ENCODE measurements around the gene GHRH. TPM values are rescaled to one million over a fixed set of nuclear protein-coding genes. Genes with fewer than 3 reads are reported as not detected.

GHRH gene
- total RNA-seq, 1 experiment from 2014 or later: not detected

- H2BK15ac ChIP-seq (ENCODE audit: low read depth, low read length): no peak overlapping the region
- H2BK120ac ChIP-seq (ENCODE audit: low read depth, low read length, poor library complexity, severe bottlenecking): no peak overlapping the region
- H4K91ac ChIP-seq (ENCODE audit: insufficient read length, low read depth, low read length): no peak overlapping the region
- H3K18ac ChIP-seq (ENCODE audit: insufficient read length, low read depth, low read length): peak overlapping the region; percentile 41
- Mint-ChIP-seq H3K36me3 (ENCODE audit: insufficient read depth in 1 of 3, low read depth in 3 of 3) (no peaks in the 10 kb centered on the region), H3K4me3 (peak overlapping the region; percentile 56 to 57; a peak in 4 of 5 replicates), H3K9me3 (peaks cover 0 to 2% of the 10 kb centered on the region in 2 experiments; a peak in 3 of 5 replicates), H3K4me1 (peaks cover 29 to 36% of the 10 kb centered on the region in 2 experiments), H3K27me3 (ENCODE audit: low read depth) (no peaks in the 10 kb centered on the region), H3K27ac (peak overlapping the region; percentile 96 to 99 (median 98))
- no peaks in the 10 kb centered on the region for H4K20me1 ChIP-seq (ENCODE audit: control insufficient read depth, insufficient read depth, insufficient read length)
- no peak overlapping the region for H3K27ac ChIP-seq (ENCODE audit: insufficient read length, low read depth, low read length)
- H2BK12ac ChIP-seq (ENCODE audit: insufficient read length, low read depth, low read length): no peak overlapping the region
- no peaks in the 10 kb centered on the region for H3K9me3 ChIP-seq (ENCODE audit: control insufficient read depth, low read depth, low read length)
- H3K23ac ChIP-seq (ENCODE audit: insufficient read length, low read depth, low read length): no peak overlapping the region
- H3K4me1 ChIP-seq (ENCODE audit: insufficient read depth, low read length): no peaks in the 10 kb centered on the region
- no peak overlapping the region for H2AK5ac ChIP-seq (ENCODE audit: insufficient read length, low read length)
- H3K27me3 ChIP-seq (ENCODE audit: insufficient read depth, low read length): no peaks in the 10 kb centered on the region
- H3K23me2 ChIP-seq (ENCODE audit: insufficient read length, low read depth, low read length, poor library complexity, severe bottlenecking): no peaks in the 10 kb centered on the region
- no peak for TF ChIP-seq CTCF (conservative IDR thresholded peaks at IDR 0.05)
- no peak overlapping the region for H3K4ac ChIP-seq (ENCODE audit: low read depth, low read length)
- H2BK5ac ChIP-seq (ENCODE audit: insufficient read length, low read length): no peak overlapping the region
- no peak overlapping the region for H3T11ph ChIP-seq (ENCODE audit: low read length)
- H3K14ac ChIP-seq (ENCODE audit: insufficient read depth, low read length): peak overlapping the region; percentile 63; the same call in 1 of the 2 replicates
- H3K79me1 ChIP-seq (ENCODE audit: insufficient read depth, low read depth, low read length, poor library complexity, severe bottlenecking): no peaks in the 10 kb centered on the region
- no peak overlapping the region for H3K56ac ChIP-seq (ENCODE audit: insufficient read length, low read depth, low read length)
- no peak overlapping the region for H4K5ac ChIP-seq (ENCODE audit: insufficient read length, low read depth, low read length)
- H3K9ac ChIP-seq (ENCODE audit: extremely low read depth, insufficient read length, low read length): no peak overlapping the region
- H3K79me2 ChIP-seq (ENCODE audit: insufficient read depth, low read length): no peaks in the 10 kb centered on the region
- no peak overlapping the region for H2AFZ ChIP-seq (ENCODE audit: low read length)
- no peak overlapping the region for H4K8ac ChIP-seq (replicated peaks; ENCODE audit: insufficient read length, low read depth, low read length)
- H2BK20ac ChIP-seq (ENCODE audit: low read depth, low read length, poor library complexity, severe bottlenecking): no peak overlapping the region
- WGBS (ENCODE audit: extremely low coverage, insufficient read length, low lambda C conversion rate): no CpG with 5 or more reads among the region's 15 CpGs
- peak; percentile 66 for DNase-seq
- no peak overlapping the region for H3K4me2 ChIP-seq (ENCODE audit: insufficient read depth, insufficient read length, low read length)
Measured at GRCh38 chr20:37267667-37268313, 6.2 kb upstream of the GHRH start.
